Kidney epithelial cell (primary cell): Measurements from ENCODE around the gene HSD17B7. TPM values are rescaled to one million over a fixed set of nuclear protein-coding genes. Genes with fewer than 3 reads are reported as not detected.

Experiments
- DNase-seq: peaks from one replicate; pipeline ENCODE4 v3.0.0-alpha.2; 2010; ENCODE audit warnings: low read depth
- H3K27me3 ChIP-seq: 2 replicates; pipeline ENCODE4 v1.6.0; 2011; ENCODE audit warnings: low read length; ENCODE audit not compliant: control insufficient read depth, insufficient read depth
- H3K36me3 ChIP-seq: 2 replicates; pipeline ENCODE4 v1.5.1; 2011; ENCODE audit warnings: low read length; ENCODE audit not compliant: control insufficient read depth, insufficient read depth
- H3K4me3 ChIP-seq: 2 replicates; pipeline ENCODE4 v1.5.1; 2011; ENCODE audit warnings: low read depth, mild to moderate bottlenecking, control low read depth, low read length
- CTCF ChIP-seq: IDR thresholded peaks from 2 replicates; pipeline ENCODE4 v1.5.1; 2011; ENCODE audit warnings: mild to moderate bottlenecking, moderate library complexity, low read length, control low read depth, inconsistent platforms; ENCODE audit not compliant: insufficient read depth, poor library complexity, severe bottlenecking
- total RNA-seq: library from RNA; depleted of rRNA; stranded (reverse); fragments of >200 nt; gene quantifications from 2 replicates; pipeline ENCODE4 v1.2.3, GENCODE V29; 2015

HSD17B7 gene
- total RNA-seq, 1 donor from 2014 or later = 32.3 TPM

- TF ChIP-seq CTCF = no peak
- Histone ChIP-seq H3K36me3 (no peaks in the 10 kb centered on the region), H3K4me3 (no peak overlapping the region), H3K27me3 (no peaks in the 10 kb centered on the region)
- no peak for DNase-seq
These were observed 35.2 kb upstream of the HSD17B7 start for GRCh38 chr1:162755306-162755705.

- no peak overlapping the region for H3K4me3 ChIP-seq
- DNase-seq = no peak
- H3K27me3 ChIP-seq = no peaks in the 10 kb centered on the region
- no peak for TF ChIP-seq CTCF
- H3K36me3 ChIP-seq = no peaks in the 10 kb centered on the region
These were observed 34.0 kb upstream of the HSD17B7 start for GRCh38 chr1:162756523-162756922.

DNA sequence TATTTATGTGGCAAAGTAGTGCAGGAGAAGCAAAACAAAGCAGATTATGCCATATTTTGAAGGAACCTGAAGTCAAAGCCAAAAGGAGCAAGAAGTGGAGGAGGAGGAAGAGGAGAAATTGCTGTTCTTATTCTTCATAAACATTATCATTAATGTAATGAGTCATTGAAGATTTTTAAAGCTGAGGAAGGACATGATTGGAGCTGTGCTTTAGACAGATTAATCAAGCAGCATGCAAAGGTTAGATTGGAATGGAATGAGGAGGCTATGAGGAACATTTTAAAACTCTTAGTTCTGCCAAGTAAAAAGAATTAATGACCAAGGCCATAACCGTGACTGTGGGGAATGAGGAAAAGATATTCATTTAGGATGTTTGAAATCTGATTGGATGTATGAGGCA lies 33.0 kb upstream of the HSD17B7 start:
- no peak for TF ChIP-seq CTCF
- no peak for DNase-seq
- H3K4me3 ChIP-seq = no peak overlapping the region
- H3K36me3 ChIP-seq = no peaks in the 10 kb centered on the region
- no peaks in the 10 kb centered on the region for H3K27me3 ChIP-seq

DNA sequence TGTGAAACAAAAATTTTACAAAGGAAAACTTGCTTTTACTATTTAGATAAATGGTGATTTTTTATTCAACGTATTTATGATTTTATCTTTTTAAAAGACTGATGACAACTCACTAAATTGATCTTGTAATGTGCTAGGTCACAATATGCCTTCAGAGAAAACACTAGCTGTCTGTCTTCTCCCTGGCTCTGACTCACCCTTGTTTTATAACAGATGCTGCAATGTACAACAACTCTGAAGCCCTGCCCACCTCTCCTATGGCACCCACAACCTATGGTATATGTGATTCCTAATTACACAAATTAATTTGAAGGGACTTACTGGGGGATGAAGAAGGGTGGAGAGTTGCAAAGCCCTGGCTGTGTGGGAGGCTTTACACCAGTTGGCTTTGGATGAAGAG lies 24.7 kb upstream of the HSD17B7 start:
- Histone ChIP-seq H3K36me3 (no peaks in the 10 kb centered on the region), H3K27me3 (no peaks in the 10 kb centered on the region), H3K4me3 (no peak overlapping the region)
- no peak for DNase-seq
- TF ChIP-seq CTCF = no peak

DNA sequence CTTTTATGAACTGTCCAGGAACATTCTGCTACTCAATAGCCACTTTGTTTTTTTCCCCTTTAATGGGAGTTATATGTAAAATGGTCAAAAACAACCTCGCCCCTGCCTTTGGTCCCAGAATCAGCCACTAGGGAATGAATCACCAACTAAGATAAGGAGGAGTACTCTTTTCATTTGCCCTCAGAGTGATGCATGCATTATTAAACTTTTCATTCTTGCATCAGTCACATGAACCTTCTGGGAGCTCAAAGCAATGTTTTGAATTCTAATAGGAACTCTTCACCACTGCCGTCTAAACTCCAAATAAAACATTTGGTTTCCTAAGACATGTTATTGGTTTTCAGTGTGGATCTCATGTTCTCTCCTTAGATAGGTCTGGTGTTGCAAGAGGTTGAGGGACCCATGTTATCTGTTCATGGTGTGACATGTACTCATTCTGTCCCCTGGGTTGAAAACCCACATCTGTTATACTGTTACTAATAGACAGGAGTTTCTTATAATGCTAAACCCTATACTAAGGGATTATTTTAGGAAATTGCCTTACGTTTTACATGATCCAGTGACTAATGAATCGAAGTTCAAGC lies 17.8 kb upstream of the HSD17B7 start:
- Histone ChIP-seq H3K36me3 (no peaks in the 10 kb centered on the region), H3K4me3 (no peak overlapping the region), H3K27me3 (no peaks in the 10 kb centered on the region)
- no peak for TF ChIP-seq CTCF
- DNase-seq = no peak

DNA sequence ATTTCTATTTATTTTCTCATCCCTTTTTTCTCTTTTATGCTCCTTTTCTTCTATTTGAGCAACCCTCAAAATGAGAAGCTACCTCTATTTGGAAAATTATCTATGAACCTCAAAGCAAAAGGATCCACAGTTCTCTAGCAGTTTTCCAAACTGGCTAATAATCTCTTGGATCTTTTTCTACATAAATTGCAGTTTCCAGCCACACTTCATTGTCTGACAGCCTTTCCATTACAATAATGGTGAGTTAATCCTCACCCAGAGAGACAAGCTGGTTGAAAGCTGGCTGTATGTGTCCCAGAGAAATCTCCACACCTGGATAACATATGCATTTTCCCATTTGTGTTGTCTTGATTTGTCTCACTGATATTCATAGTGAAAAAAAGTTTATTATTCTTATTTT lies 16.5 kb upstream of the HSD17B7 start:
- H3K36me3 ChIP-seq = no peaks in the 10 kb centered on the region
- H3K4me3 ChIP-seq = no peak overlapping the region
- DNase-seq = no peak
- H3K27me3 ChIP-seq = no peaks in the 10 kb centered on the region
- no peak for TF ChIP-seq CTCF
